Keratinocyte (primary cell): ENCODE measurements around the gene ZNF177. TPM values are rescaled to one million over a fixed set of nuclear protein-coding genes. Genes with fewer than 3 reads are reported as not detected.

Source experiments
- DNase-seq: peaks from one replicate; pipeline ENCODE4 v3.0.0-alpha.2; 2011; ENCODE audit warnings: low read depth, missing footprints, low spot score
- FAIRE-seq: peaks from 2 replicates; lab custom pipeline; 2011; peaks lifted over from hg19 to GRCh38; lab: Jason Lieb, UNC
- H2AFZ ChIP-seq: 2 replicates; pipeline ENCODE4 v1.6.0; 2012; ENCODE audit warnings: low read length, control low read depth, inconsistent platforms; ENCODE audit not compliant: control insufficient read depth
- H3K27ac ChIP-seq: 2 replicates; pipeline ENCODE4 v1.5.1; 2011; ENCODE audit warnings: low read length; ENCODE audit not compliant: control insufficient read depth, insufficient read depth
- H3K27me3 ChIP-seq: 3 replicates; pipeline ENCODE4 v1.6.0; 2011; ENCODE audit warnings: low read length; ENCODE audit not compliant: control insufficient read depth, insufficient read depth; ENCODE audit errors: extremely low read depth
- H3K36me3 ChIP-seq, 2 experiments: 2 replicates in 1 of 2; 3 replicates in 1 of 2; pipeline ENCODE4 v1.5.1; 2011; ENCODE audit warnings: low read length in 2 of 2, mild to moderate bottlenecking in 1 of 2; ENCODE audit not compliant: control insufficient read depth in 2 of 2, insufficient read depth in 2 of 2; ENCODE audit errors: extremely low read depth in 1 of 2
- H3K4me1 ChIP-seq: 3 replicates; pipeline ENCODE4 v1.5.1; 2011; ENCODE audit warnings: low read length; ENCODE audit not compliant: control insufficient read depth, insufficient read depth; ENCODE audit errors: extremely low read depth
- H3K4me2 ChIP-seq: 3 replicates; pipeline ENCODE4 v1.6.0; 2011; ENCODE audit warnings: low read depth, low read length; ENCODE audit not compliant: control insufficient read depth, insufficient read depth; ENCODE audit errors: extremely low read depth
- H3K4me3 ChIP-seq, 3 experiments: fragments of 200-600 bp in 1 of 3; sonication (generic) in 1 of 3; 2 replicates in 2 of 3; 3 replicates in 1 of 3; pipeline ENCODE4 v1.5.1; 2011 to 2016; ENCODE audit warnings: low read length in 3 of 3, mild to moderate bottlenecking in 3 of 3, control low read depth in 2 of 3, inconsistent platforms in 1 of 3, low read depth in 1 of 3, mixed read lengths in 1 of 3, mixed run types in 1 of 3, moderate library complexity in 1 of 3; ENCODE audit not compliant: control insufficient read depth in 2 of 3, insufficient read depth in 2 of 3; ENCODE audit errors: extremely low read depth in 1 of 3
- H3K79me2 ChIP-seq: 2 replicates; pipeline ENCODE4 v1.6.0; 2012; ENCODE audit warnings: low read length; ENCODE audit not compliant: control insufficient read depth, insufficient read depth
- H3K9ac ChIP-seq: 3 replicates; pipeline ENCODE4 v1.6.0; 2011; ENCODE audit warnings: low read length; ENCODE audit not compliant: control insufficient read depth, insufficient read depth; ENCODE audit errors: extremely low read depth
- H3K9me1 ChIP-seq: 3 replicates; pipeline ENCODE4 v1.6.0; 2011; ENCODE audit warnings: low read length; ENCODE audit not compliant: control insufficient read depth, insufficient read depth; ENCODE audit errors: extremely low read depth
- H3K9me3 ChIP-seq: 2 replicates; pipeline ENCODE4 v1.5.1; 2012; ENCODE audit warnings: low read depth, low read length; ENCODE audit not compliant: control insufficient read depth
- H4K20me1 ChIP-seq: 3 replicates; pipeline ENCODE4 v1.6.0; 2011; ENCODE audit warnings: low read length; ENCODE audit not compliant: control insufficient read depth, insufficient read depth; ENCODE audit errors: extremely low read depth
- EZH2 ChIP-seq: IDR thresholded peaks from one replicate; pipeline ENCODE4 v1.6.1; 2012; ENCODE audit warnings: inconsistent platforms, mild to moderate bottlenecking, low read length, moderate library complexity
- dilution Hi-C: fragments of 300-500 bp; cut with MboI; formaldehyde crosslinking; loops from one replicate; pipeline ENCODE4 v1.7.0; 2020; ENCODE audit warnings: low sequenced_read_pairs; ENCODE audit not compliant: extremely low pct_ligation_motif_present
- polyA plus RNA-seq, 5 experiments: library from polyadenylated mRNA; depleted of rRNA in 3 of 5; stranded (reverse) in 3 of 5; stranded (forward) in 1 of 5; unstranded in 1 of 5; fragments of >200 nt; gene quantifications; 1 replicate in 1 of 5; 2 replicates in 3 of 5; 3 replicates in 1 of 5; pipeline versions ENCODE4 v1.2.1 to v1.2.3, GENCODE V29; 2011 to 2012; ENCODE audit warnings: missing spikeins in 2 of 5, low read depth in 1 of 5, low replicate concordance in 1 of 5
- TF ChIP-seq, protein P1 (sequence below), 3 experiments: IDR thresholded peaks in 1 of 3; conservative IDR thresholded peaks in 1 of 3; optimal IDR thresholded peaks in 1 of 3; 2 replicates in 2 of 3; 3 replicates in 1 of 3; pipeline versions ENCODE3 to v1.5.1; 2011; ENCODE audit warnings: low read length in 3 of 3, mild to moderate bottlenecking in 3 of 3, moderate library complexity in 2 of 3, control low read depth in 1 of 3, inconsistent platforms in 1 of 3; ENCODE audit not compliant: insufficient read depth in 2 of 3; ENCODE audit errors: extremely low read depth in 1 of 3

ZNF177 gene
- polyA plus RNA-seq, 1 donor (not counting 4 experiments of a cell fraction or from before 2014, with no cell fraction given), result 2.0 TPM

DNA sequence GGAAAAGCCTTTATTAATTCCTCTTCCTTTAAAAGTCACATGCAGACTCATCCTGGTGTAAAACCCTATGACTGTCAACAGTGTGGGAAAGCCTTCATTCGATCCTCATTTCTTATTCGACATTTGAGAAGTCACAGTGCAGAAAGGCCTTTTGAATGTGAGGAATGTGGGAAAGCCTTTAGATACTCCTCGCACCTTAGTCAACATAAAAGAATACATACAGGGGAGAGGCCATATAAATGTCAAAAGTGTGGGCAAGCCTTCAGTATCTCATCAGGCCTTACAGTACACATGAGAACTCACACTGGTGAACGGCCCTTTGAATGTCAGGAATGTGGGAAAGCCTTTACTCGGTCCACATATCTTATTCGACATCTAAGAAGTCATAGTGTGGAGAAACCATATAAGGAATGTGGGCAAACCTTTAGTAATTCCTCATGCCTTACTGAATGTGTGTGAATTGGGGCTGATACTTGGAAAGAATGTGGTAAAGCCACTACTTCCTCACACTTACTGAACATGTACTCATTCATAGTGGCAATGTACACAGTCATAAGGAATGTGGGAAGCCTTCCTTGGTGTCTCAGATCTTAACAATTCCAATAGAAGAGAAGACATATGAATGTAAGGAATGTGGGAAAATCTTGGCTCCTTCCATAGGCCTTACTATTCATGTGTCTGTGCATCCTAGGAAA is 20.1 kb upstream of the ZNF177 start:
- dilution Hi-C loops, result no loop called here
- H3K27me3 ChIP-seq, result no peaks in the 10 kb centered on the region
- FAIRE-seq, result no peak
- H3K9me3 ChIP-seq, result peaks cover 30% of the 10 kb centered on the region
- DNase-seq, result no peak
- no peaks in the 10 kb centered on the region for H4K20me1 ChIP-seq
- H3K4me1 ChIP-seq, result no peaks in the 10 kb centered on the region
- no peaks in the 10 kb centered on the region for H3K9me1 ChIP-seq
- H3K4me2 ChIP-seq, result no peak overlapping the region
- H3K4me3 ChIP-seq, result no peak overlapping the region
- no peak overlapping the region for H2AFZ ChIP-seq
- no peaks in the 10 kb centered on the region for H3K79me2 ChIP-seq
- peaks cover 0 to 4% of the 10 kb centered on the region in 2 experiments for H3K36me3 ChIP-seq
- no peak overlapping the region for H3K9ac ChIP-seq
- TF ChIP-seq EZH2, result no peak
- TF ChIP-seq, protein P1, sequence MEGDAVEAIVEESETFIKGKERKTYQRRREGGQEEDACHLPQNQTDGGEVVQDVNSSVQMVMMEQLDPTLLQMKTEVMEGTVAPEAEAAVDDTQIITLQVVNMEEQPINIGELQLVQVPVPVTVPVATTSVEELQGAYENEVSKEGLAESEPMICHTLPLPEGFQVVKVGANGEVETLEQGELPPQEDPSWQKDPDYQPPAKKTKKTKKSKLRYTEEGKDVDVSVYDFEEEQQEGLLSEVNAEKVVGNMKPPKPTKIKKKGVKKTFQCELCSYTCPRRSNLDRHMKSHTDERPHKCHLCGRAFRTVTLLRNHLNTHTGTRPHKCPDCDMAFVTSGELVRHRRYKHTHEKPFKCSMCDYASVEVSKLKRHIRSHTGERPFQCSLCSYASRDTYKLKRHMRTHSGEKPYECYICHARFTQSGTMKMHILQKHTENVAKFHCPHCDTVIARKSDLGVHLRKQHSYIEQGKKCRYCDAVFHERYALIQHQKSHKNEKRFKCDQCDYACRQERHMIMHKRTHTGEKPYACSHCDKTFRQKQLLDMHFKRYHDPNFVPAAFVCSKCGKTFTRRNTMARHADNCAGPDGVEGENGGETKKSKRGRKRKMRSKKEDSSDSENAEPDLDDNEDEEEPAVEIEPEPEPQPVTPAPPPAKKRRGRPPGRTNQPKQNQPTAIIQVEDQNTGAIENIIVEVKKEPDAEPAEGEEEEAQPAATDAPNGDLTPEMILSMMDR (optimal IDR thresholded peaks at IDR 0.05 in 1 of 3, IDR thresholded peaks at IDR 0.05 in 1 of 3, conservative IDR thresholded peaks at IDR 0.05 in 1 of 3; ENCODE audit: extremely low read depth in 1 of 3, insufficient read depth in 2 of 3, low read length in 3 of 3), result no peak
- H3K27ac ChIP-seq, result no peak overlapping the region

DNA sequence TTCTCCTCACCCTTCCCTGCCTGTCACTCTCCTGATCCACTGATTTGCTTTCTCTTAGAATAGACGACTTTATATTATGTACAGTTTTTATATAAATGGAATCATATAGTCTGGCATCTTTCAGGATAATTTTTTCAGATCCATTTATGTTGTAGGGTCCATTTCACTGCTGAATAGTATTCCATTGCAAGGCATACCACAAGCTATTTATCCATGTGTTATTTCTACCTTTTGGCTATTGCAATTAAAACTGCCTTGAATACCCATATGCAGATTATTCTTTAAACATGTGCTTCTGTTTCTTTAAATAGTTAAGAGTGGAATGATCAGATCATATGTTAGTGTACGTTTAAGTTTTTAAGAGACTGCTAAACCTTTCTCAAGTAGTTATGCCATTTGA is 17.8 kb upstream of the ZNF177 start:
- H3K9me3 ChIP-seq, result peaks cover 20% of the 10 kb centered on the region
- no peak overlapping the region for H3K27ac ChIP-seq
- H3K4me1 ChIP-seq, result no peaks in the 10 kb centered on the region
- no peaks in the 10 kb centered on the region for H4K20me1 ChIP-seq
- H3K79me2 ChIP-seq, result no peaks in the 10 kb centered on the region
- H3K9me1 ChIP-seq, result no peaks in the 10 kb centered on the region
- H3K9ac ChIP-seq, result no peak overlapping the region
- TF ChIP-seq EZH2, result no peak
- TF ChIP-seq, protein P1 (optimal IDR thresholded peaks at IDR 0.05 in 1 of 3, IDR thresholded peaks at IDR 0.05 in 1 of 3, conservative IDR thresholded peaks at IDR 0.05 in 1 of 3; ENCODE audit: extremely low read depth in 1 of 3, insufficient read depth in 2 of 3, low read length in 3 of 3), result no peak
- dilution Hi-C loops, result no loop called here
- no peak for DNase-seq
- H3K4me3 ChIP-seq, result no peak overlapping the region
- H3K36me3 ChIP-seq, result no peaks in the 10 kb centered on the region
- no peaks in the 10 kb centered on the region for H3K27me3 ChIP-seq
- no peak overlapping the region for H2AFZ ChIP-seq
- H3K4me2 ChIP-seq, result no peak overlapping the region
- FAIRE-seq, result no peak
